Stimulated activated CD8-positive, alpha-beta memory T cell treated with anti-CD3 and anti-CD28 coated beads, Interleukin-7, amount 100 ng/mL, for 4 hours (primary cell): ENCODE results near the gene RBBP5.

Source experiments
- DNase-seq, 2 donors: peaks; one replicate each; pipeline ENCODE4 v3.0.0-alpha.2; 2020; ENCODE audit warnings: low read depth in 2 of 2

The RBBP5 gene

GRCh38 chr1:205074513-205074912, 47.3 kb downstream of the RBBP5 start:
- no peak for DNase-seq

GRCh38 chr1:205074084-205074483, 47.7 kb downstream of the RBBP5 start:
- no peak for DNase-seq

- DNase-seq = no peak
These were observed 48.3 kb downstream of the RBBP5 start for GRCh38 chr1:205073511-205073910.

GRCh38 chr1:205072881-205073280, 48.9 kb downstream of the RBBP5 start:
- DNase-seq = no peak

- DNase-seq = no peak
These were observed 49.5 kb downstream of the RBBP5 start for GRCh38 chr1:205072286-205072685.

GRCh38 chr1:205071801-205072200, 50.0 kb downstream of the RBBP5 start:
- DNase-seq = no peak

- DNase-seq = no peak
These were observed 50.8 kb downstream of the RBBP5 start for GRCh38 chr1:205071028-205071409.

GRCh38 chr1:205069371-205070125, 52.2 kb downstream of the RBBP5 start:
- DNase-seq = no peak

- no peak for DNase-seq
These were observed 53.2 kb downstream of the RBBP5 start for GRCh38 chr1:205068457-205069040.

- no peak for DNase-seq
These were observed 53.8 kb downstream of the RBBP5 start for GRCh38 chr1:205068001-205068400.

- no peak for DNase-seq
These were observed 54.7 kb downstream of the RBBP5 start for GRCh38 chr1:205067031-205067430.

GRCh38 chr1:205066141-205066818, 55.5 kb downstream of the RBBP5 start:
- no peak for DNase-seq

- DNase-seq = no peak
These were observed 56.1 kb downstream of the RBBP5 start for GRCh38 chr1:205065666-205066065.

GRCh38 chr1:205064741-205065316, 56.9 kb downstream of the RBBP5 start:
- DNase-seq = no peak

GRCh38 chr1:205064301-205064700, 57.5 kb downstream of the RBBP5 start:
- DNase-seq = no peak

GRCh38 chr1:205062895-205063294, 58.9 kb downstream of the RBBP5 start:
- no peak for DNase-seq

GRCh38 chr1:205062319-205062718, 59.5 kb downstream of the RBBP5 start:
- no peak for DNase-seq

GRCh38 chr1:205061665-205062069, 60.1 kb downstream of the RBBP5 start:
- DNase-seq = peak; percentile 13 to 18

GRCh38 chr1:205061227-205061626, 60.6 kb downstream of the RBBP5 start:
- DNase-seq = no peak

- no peak for DNase-seq
These were observed 61.0 kb downstream of the RBBP5 start for GRCh38 chr1:205060746-205061145.

- DNase-seq = no peak
These were observed 62.1 kb downstream of the RBBP5 start for GRCh38 chr1:205059660-205060059.

GRCh38 chr1:205058853-205059252, 62.9 kb downstream of the RBBP5 start:
- no peak for DNase-seq
